GM18861 (cell line): ENCODE results near the gene CFAP20.

Source experiments
- ATAC-seq: cut with Tn5 transposase; IDR thresholded peaks from one replicate; pipeline ENCODE4 v1.9.1; 2021; ENCODE audit not compliant: unreplicated experiment

Gene CFAP20

GRCh38 chr16:58125041-58125440 is 4.1 kb downstream of the CFAP20 start:
- no peak for ATAC-seq

DNA sequence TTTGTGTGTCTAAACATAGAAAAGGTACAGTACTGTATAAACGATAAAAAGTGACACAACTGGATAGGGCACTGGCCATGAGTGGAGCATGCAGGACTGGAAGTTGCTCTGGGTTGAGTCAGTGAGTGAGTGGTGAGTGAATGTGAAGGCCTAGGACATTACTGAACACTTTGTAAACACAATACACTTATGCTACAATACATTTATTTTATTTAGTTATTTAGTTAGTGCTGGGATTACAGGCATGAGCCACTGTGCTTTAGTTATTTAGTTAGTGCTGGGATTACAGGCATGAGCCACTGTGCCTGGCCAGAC is 4.6 kb downstream of the CFAP20 start:
- ATAC-seq: no peak

- no peak for ATAC-seq
Measured at GRCh38 chr16:58123896-58124600, 5.1 kb downstream of the CFAP20 start.

DNA sequence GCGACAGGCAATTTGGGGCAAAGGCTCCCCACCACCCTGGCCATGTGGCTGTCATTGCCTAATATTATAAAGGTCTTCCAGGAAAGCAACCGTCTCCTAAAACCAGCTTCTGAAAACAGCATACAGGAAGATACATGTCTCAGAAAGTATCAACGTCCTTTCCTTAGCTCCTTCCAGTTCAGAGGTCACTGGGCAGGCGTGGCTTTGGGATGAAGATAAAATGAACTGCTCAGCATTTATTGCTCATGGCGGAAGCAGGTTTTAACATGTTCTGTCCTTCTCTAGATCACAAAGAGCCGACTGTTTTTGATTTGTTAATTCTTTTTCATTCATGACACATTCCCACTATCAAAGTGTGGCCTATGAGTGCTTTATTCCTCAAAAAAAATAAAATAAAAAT is 8.0 kb downstream of the CFAP20 start:
- no peak for ATAC-seq

- ATAC-seq: no peak
Measured at GRCh38 chr16:58120234-58120633, 8.9 kb downstream of the CFAP20 start.

DNA sequence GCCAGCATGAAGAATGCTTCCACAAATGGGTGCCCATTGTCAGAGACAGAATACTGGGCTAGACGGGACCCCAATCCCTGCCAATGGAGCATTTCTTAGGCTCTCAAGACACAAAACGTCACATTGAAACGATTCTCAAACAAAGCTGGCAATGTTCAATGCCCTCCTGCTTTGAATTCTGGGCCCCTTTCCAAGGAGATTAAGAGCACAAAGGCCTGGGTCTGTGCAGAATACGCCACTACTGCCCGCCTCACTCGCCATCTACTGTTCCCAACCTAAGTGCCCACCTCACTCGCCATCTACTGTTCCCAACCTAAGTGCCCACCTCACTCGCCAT is 9.7 kb downstream of the CFAP20 start:
- ATAC-seq: no peak

DNA sequence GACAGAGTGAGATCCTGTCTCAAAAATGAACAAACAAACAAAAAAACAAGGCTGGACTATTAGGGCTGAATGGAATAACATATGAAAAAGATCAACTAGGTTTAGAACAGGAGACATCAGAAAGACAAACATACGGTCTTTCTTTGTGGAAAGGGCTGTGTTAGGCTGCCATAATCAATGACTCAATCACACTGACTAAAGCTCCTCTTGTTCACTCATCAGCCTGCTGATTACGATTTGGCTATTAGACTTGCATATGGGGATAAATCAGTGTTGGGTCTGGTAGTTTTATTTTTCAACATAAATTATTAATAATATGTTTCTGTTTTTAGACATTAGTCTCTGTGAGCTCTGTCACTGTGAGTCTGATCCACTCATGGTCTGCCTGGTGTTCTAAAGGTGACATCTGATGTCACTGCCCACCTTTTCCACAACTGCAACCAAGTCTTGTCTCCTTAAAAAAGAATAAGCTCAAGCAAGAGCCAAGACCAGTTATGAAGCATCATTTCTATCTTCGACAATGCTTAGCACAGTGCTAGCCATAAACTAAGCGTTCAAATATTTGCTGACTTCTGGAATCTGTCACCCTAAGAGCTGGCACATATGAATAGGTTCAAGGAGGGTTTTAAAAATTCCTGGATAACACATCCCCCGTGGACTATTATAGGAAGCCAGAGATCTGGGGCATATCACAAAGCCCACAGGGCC is 10.2 kb downstream of the CFAP20 start:
- ATAC-seq: no peak

- no peak for ATAC-seq
Measured at GRCh38 chr16:58116529-58116928, 12.7 kb downstream of the CFAP20 start.

DNA sequence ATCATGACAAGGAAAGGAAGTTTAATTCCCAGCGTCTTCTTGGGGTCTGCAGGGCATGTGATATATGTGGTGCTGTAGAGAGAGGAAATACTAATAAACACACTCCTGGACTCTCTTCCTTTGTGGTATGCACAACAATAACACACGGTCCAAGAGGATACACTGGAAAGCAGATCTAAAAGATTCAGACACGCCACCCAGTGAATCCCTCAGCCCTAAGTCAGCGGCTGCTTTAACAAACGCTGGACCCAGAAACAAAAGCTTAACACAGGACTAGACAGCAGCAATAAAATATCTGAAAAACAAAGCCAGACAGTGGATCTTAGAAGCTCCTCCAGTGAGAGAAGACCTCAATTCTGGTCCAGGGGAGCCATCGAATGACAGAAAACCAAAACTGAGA is 13.1 kb downstream of the CFAP20 start:
- no peak for ATAC-seq

- ATAC-seq: no peak
Measured at GRCh38 chr16:58114827-58115825, 14.1 kb downstream of the CFAP20 start.

DNA sequence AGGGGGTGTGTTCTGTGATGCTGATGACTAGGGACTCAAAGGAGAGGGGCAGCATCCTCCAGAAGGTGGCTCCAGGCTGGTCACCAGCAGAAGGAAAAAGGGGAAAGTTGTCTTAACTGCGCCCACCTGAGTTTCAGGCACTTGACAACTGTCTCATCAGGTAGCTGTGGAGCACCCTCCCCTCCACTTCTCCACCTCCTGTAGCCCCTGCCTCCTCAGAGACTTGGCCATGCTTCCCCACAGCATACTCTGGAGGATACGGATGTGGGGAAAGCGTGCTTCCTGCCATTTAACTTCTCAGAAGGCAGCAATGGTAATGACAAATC is 17.9 kb downstream of the CFAP20 start:
- no peak for ATAC-seq

GRCh38 chr16:58110571-58111301 is 18.4 kb downstream of the CFAP20 start:
- no peak for ATAC-seq

GRCh38 chr16:58109881-58110280 is 19.3 kb downstream of the CFAP20 start:
- ATAC-seq: no peak

- peak; percentile 62 for ATAC-seq
Measured at GRCh38 chr16:58109330-58109729, 19.9 kb downstream of the CFAP20 start.

DNA sequence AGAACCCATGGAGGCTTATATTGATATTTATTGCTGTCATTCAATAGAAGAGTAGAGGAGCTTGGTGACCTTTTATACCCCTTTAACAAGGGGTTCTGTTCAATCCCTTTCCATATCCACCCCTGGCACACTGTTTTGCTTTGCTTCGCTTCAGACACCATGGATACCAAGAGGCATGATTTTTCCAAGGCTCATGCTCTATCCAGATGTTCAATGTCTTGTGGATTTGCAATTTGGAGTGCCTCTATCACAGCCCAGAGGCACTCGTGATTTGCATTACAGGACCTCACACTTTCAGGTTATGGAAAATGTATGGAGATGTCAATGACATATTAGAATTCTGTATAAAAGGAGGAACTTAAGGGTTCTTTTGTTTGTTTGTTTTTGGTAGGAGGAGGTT is 21.5 kb downstream of the CFAP20 start:
- ATAC-seq: no peak

- no peak for ATAC-seq
Measured at GRCh38 chr16:58107228-58107627, 22.0 kb downstream of the CFAP20 start.

GRCh38 chr16:58105631-58106030 is 23.6 kb downstream of the CFAP20 start:
- no peak for ATAC-seq

- ATAC-seq: peak; percentile 94
Measured at GRCh38 chr16:58102665-58103392, 26.4 kb downstream of the CFAP20 start.

- no peak for ATAC-seq
Measured at GRCh38 chr16:58099956-58100300, 29.3 kb downstream of the CFAP20 start.

- ATAC-seq: no peak
Measured at GRCh38 chr16:58099097-58099955, 29.9 kb downstream of the CFAP20 start.
